HG03135 (cell line): ENCODE measurements around the gene FTO.

Experiments
- ATAC-seq: cut with Tn5 transposase; IDR thresholded peaks from one replicate; pipeline ENCODE4 v1.9.1; 2021; ENCODE audit warnings: mild to moderate bottlenecking, moderate library complexity; ENCODE audit not compliant: unreplicated experiment

The FTO gene

DNA sequence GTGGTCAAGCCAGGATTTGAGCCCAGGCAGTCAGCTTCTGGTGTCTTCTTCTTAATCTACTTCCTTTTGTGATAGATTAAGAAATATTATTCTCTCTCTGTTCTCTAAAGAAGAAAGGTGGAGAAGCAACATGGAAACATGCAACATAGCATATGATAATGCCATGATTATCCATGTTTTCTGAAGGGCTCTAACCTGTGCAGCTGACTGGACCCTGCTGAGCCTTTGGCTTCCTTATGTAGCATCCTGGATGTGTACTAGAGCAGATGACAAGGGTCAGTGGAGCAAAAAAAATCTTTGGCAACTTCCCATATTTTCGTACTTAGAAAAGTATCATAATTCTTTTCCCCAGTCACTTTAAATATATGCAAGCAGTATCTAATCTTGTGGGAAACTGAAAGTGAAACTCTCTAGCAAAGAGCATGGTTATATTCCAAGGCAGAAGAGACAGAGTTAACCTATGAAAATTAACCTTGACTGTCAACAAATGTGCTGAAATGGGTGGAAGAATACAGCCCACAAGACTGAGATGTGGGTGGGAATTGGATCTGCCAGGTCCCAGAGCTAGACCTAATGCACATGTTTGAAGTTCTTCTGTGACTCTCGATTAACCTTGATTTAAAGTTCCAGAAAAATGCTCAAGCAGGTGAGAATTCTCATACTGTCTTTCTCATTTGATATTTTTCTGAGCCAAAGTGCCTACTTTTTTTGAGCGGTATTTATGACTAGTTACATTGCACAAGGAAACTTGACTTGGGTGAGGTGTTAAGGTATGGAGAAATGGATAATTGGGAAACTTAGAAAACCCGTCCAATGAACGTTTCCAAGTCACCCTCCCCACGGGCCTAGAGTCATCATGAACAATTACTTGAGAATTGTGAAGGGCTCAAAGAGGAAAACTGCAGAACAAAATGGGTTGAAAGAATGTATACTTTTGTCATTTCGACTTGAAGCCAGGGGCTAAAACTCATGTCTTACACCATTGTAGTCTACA, 248.6 kb downstream of the FTO start:
- no peak for ATAC-seq

DNA sequence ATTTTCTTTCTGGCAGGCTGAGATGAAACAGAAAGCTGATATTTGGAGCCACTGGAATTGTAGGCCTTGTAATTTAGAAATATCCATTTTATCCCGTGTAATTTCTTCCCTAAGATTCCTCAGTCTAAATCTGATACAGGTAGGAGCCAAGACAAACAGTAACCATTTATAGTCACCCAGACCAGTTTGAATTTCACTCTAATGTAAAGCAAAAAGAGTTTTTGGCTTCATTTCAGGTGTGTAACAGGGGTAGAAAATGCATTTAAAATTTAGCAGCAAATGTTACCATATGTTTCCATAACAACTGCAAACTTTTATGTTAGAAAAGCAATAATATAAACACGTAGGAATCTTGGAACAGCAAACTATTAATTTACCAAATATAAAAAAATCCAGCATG, 249.4 kb downstream of the FTO start:
- no peak for ATAC-seq

- ATAC-seq: no peak
These were observed 251.4 kb downstream of the FTO start for GRCh38 chr16:53955221-53955875.

GRCh38 chr16:53958341-53958880, 254.5 kb downstream of the FTO start:
- ATAC-seq: no peak

GRCh38 chr16:53960050-53960812, 256.3 kb downstream of the FTO start:
- ATAC-seq: no peak

GRCh38 chr16:53960954-53961616, 257.1 kb downstream of the FTO start:
- no peak for ATAC-seq

DNA sequence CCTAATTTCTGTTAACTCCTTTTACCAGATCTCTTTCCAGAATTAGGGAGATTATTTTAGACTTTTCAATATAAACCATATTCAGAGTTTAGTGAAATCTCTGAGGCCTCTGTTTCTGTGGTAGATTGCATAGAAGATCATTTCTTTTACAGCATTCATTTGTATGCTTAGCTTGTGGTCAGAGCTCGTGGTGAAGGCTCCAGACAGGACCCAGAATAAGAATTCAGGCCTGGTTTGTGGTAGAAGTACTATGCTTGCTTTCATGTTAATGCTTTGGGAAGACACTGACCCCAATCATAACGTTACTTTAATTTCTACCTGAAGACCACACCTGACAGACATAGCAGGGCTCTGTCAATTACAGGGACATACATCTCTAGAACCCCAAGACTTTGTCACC, 258.1 kb downstream of the FTO start:
- no peak for ATAC-seq

DNA sequence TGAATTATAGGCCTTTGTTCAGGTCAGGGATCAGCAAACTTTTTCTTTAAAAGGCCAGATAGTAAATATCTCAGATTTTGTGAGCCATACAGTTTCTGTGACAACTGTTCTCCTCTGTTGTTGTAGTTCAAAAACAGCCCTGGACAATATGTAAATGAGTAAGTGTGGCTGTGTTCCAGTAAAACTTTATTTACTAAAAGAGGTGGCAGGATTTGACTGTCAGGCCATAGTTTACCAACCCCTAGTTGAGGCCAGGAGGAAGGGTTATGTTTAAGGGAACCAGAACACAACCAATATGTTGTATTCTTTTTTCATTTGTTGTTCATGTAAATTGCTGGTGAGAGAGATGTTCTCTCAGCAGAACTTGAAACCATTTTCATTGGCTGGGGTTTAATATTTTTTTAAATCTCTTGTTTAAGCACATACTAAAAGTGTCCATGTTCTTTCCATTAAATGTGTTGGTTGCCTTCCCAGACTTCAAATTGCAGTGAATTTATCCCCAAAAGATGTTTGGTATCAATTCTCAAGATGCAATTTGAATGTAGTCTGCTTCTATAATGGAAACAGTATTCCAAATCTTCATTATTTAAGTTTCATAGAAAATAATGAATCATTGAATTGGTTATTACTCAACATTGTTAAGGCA, 260.3 kb downstream of the FTO start:
- ATAC-seq: no peak

DNA sequence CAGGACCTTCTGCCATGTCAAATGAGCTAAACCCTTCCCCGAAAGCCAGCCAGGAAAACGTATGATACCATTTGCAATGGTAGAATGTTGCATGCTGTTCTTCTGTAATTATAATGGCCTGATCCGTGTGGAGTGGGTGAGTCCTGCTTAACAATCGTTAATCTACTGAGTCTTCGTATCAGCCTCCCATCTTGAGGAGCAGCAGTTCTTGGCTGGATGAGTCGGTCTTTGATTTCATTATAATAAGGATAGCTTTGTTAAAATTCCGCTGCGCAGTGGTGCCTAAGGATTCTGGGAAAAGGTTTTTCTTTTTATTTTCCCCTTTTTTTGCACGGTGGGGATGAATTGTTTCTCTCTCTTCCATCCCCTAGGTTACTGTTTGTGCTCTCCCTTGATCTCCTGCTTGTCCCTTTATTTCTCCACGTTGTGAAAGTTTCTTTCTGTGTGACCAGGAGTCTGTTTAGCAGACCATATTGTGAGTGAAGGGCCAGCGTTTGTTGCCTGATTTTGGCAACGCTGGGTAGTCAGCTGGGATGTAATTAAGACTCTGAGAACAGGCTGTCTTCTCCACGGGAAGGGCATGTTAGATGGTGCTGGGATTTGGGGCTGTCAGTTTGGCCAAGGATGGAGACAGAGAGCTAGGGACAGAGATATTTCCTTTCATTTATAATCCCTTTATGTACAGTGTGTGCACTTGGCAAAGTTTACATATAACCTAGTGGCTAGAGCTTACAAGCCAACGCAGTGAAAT, 263.0 kb downstream of the FTO start:
- no peak for ATAC-seq

DNA sequence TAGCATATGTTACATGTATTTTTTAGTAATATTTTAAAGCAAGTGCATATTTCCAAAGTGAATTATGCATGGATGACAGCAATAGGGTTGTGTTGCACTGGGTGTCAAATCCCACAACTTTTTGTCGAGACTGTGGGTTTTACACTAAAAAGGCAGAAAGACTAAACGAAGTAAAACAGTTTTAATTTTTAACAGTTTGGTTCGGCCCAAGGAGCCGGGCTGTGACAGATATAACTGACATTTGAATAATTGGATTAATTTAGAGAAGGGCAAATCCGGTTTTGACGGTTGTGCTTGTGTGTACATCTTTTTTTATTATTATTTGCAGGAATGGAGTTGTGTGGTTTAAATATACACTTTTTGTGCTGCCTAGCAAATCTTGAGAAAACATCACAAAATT, 263.6 kb downstream of the FTO start:
- no peak for ATAC-seq

DNA sequence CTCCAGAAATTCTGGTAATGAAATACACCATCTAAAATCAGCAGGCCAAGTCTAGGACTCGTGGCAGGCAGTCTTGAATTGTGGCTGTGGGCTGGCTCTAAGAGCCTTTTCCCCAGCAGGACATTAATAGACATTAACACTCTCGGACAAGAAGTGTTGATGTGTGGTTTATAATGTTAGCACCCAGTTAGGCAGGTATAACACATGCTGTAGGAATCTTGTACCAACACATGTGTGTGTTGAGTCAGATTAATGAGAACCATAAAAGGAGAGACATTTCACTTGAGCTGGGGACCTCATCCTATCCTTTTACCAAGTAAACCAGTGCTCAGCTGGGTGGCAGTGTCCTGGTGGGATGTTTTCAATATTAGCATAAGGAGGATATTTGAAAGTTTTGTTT, 264.5 kb downstream of the FTO start:
- ATAC-seq: no peak

DNA sequence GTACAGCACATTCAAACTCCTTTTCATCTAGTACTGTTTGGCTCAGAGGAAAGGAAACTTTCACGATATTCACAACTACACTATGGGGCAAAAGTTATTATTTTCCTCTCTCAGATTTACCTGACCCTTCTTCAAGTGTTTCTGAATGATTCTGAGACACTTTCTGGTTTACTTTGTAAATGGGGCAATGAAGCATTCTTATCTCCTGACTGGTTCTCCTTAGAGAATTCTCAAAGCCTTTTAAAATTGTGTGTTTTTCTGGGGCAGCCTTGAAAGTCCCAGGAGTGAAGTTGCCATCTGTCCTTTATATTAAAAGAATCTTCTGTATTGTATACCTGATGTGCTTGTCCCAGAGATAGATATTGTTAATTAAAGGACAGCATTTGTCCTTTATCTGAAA, 264.9 kb downstream of the FTO start:
- no peak for ATAC-seq

DNA sequence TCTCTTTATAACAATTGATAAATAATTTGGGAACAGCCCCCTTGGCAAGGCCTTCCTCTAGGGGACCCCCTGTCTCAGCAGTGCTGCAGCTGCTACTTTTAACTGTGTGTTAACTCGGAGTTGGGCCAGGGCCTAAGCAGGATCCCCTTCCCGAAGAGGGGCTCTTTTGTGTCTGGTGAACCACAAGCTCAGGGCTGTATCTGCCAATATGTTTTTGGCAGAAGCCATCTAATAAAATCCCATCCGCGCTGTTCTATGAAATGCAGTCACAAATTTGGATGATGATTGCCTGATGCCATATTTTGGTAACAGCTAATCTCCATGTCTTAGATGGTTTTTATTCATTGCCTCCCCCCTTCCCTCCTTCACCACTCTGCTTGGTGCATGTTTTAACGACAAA, 267.7 kb downstream of the FTO start:
- no peak for ATAC-seq

DNA sequence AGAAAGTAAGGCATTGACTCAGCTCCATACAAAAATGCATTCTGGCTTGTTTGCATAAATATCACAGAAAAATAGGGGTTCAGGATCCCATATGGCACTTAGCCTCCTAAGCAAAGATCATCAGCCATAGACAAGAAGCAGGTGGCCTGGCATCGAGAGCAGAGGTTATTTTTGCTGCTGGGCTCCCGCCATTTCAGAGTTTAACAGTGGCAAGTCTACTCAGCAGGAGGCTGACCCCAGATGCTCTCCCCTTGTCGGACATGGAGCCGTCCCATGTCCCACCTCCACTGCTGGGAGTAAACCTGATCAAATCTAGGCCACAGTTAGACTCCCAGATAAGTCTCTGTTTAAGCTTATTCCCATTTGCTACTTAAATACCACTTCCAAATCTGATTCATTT, 269.1 kb downstream of the FTO start:
- no peak for ATAC-seq

GRCh38 chr16:53974484-53975080, 270.6 kb downstream of the FTO start:
- ATAC-seq: no peak

DNA sequence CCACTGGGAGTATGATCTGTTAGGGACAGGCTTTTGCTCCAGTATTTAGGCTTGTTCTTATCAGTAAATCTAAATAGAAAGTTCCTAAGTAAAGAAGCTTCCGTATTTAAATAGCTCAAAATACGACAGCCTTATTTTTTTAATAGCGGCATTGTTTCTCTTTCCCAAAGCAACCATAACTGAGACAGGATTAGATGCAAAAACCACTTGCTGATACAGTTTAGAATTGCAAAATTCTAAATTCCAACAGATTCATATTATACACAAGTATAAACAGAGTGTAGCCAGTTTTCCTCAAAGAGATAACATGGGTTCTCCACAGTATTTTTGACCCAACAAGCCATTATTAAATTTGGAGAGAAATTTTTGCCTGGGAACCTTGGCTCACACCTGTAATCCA, 276.7 kb downstream of the FTO start:
- no peak for ATAC-seq

DNA sequence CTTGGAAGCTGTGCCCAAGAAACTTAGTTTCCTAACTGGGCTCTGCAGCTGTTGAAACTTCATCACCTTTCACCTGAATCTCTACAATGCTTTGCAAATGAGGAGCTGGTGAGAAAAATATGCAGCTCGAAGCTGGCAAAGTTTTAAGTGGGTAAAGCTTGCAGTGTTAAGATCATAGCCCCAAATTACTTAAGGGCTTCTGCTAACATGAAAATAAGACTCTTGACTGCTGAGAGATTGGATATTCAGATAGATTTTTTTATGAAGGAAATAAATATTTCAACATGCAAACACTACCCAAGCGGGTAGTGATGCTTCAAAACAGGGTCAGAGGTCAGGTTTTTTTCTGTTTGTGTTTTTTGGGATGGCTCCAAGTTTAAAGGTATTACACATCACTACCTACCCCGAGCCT, 278.7 kb downstream of the FTO start:
- no peak for ATAC-seq

DNA sequence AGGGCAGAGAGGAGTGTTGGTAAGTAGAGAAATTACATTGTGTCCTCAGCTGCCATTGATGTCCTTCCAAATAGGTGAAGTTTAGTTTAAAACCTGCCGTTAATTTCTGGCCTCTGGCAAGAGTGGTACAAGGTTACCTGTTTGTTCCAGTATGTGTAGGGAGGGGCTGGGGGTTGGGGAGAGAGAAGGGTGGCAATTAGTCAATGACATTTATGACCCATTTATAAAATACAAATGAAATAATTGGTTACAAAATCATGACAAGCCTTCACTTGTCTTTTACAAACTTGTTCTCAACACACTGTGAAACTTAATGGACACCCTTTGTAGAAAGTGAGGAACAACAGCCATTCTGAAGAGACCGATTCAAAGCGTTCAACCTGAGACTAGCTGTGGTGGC, 281.0 kb downstream of the FTO start:
- no peak for ATAC-seq

DNA sequence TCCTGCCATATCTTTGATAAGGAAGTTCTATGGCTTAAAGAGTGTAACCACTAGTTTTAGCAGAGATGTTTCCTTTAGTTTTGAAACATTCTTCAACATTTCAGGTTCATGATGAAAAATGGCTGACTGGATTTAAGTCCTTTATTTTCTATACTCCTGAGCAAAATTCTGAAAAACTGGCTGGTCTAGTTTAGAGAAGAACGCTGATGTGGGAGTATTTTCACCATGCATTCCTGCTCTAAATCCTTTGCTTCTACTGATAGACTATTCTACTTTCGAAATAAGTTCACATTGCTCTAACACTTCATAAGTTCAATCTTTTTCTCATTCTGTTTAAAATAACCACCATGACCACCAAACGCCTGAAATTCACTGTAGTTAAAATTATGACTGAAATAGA, 281.9 kb downstream of the FTO start:
- no peak for ATAC-seq
